GM10266 (cell line): ENCODE measurements around the gene FASTKD3.

Experiments
- DNase-seq: peaks from one replicate; pipeline ENCODE4 v3.0.0; 2012; ENCODE audit errors: extremely low spot score
- CTCF ChIP-seq: IDR thresholded peaks from 2 replicates; pipeline ENCODE4 v1.5.1; 2012; ENCODE audit warnings: mild to moderate bottlenecking, low read depth; ENCODE audit not compliant: control insufficient read depth, insufficient read depth; ENCODE audit errors: missing control alignments

The FASTKD3 gene

GRCh38 chr5:7868427-7868772, 431 bp downstream of the FASTKD3 start:
- no peak for TF ChIP-seq CTCF
- no peak for DNase-seq

- DNase-seq: no peak
- no peak for TF ChIP-seq CTCF
Measured at GRCh38 chr5:7867260-7867659, 1.6 kb downstream of the FASTKD3 start.

- no peak for TF ChIP-seq CTCF
- DNase-seq: no peak
Measured at GRCh38 chr5:7866196-7866595, 2.6 kb downstream of the FASTKD3 start.

GRCh38 chr5:7857926-7858632, 10.8 kb downstream of the FASTKD3 start:
- TF ChIP-seq CTCF: no peak
- DNase-seq: no peak

GRCh38 chr5:7857361-7857760, 11.5 kb downstream of the FASTKD3 start:
- no peak for TF ChIP-seq CTCF
- DNase-seq: no peak

GRCh38 chr5:7856855-7857254, 12.0 kb downstream of the FASTKD3 start:
- peak; percentile 58 for TF ChIP-seq CTCF
- DNase-seq: no peak

- no peak for TF ChIP-seq CTCF
- DNase-seq: no peak
Measured at GRCh38 chr5:7855611-7856010, 13.2 kb downstream of the FASTKD3 start.
